GM18861 (cell line): ENCODE results near the gene MPZL3.
A peak's percentile ranks its signal among the peaks of the same experiment; 100 is the strongest.
"Not testable (repeated sequence)": the region's sequence is repeated elsewhere in the genome, so short reads cannot be mapped to it uniquely, and the experiment has no call there.

Source experiments
- ATAC-seq: cut with Tn5 transposase; IDR thresholded peaks from one replicate; pipeline ENCODE4 v1.9.1; 2021; ENCODE audit not compliant: unreplicated experiment

MPZL3 gene

DNA sequence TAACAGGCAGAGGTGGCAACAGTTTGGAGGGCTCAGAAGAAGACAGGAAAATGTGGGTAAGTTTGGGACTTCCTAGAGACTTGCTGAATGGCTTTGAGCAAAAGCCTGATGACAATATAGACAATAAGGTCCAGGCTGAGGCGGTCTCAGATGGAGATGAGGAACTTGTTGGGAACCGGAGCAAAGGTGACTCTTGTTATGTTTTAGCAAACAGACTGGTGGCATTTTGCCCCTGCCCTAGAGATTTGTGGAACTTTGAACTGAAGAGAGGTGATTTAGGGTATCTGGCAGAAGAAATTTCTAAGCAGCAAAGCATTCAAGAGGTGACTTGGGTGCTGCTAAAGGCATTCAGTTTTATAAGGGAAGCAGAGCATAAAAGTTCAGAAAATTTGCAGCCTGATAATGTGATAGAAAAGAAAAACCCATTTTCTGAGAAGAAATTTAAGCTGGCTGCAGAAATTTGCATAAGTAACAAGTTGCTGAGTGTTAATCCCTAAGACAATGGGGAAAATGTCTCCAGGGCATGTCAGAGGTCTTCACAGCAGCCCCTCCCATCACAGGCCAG lies 61.1 kb downstream of the MPZL3 start:
- ATAC-seq, result not testable (repeated sequence)

DNA sequence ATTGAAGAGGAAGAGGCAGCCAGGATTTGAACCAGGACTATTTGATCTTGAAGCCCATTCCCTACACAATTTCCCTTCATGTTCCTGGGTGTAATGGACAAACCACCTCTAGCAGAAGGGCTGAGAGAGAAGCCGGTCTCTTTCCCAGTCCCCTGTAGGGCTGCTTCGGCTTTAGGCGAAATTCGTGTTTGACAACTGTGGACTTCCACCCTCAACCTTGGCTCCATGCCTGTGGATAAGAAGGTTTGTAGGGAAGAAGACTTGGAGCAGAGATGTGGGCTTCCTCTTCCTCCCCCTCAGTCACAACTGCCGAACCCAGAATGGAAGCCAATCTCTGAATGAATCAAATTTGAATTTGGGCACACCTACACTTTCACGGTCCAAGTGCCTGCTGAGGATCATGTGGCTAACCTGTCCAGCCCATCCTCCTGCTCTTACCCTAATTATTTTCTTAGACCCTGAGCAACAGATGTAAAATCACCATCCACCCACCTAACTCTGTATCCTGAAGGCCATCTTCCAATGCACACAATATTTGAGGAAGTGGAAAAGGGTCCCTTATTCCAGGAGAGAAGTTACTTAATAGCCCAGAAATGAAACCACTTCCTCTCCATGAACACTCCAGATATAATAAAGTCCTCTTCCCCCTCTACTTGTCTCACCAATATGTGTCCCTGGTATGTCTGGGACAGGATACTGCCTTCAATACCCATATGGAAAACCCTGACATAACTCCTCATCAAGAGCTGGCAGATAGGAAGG lies 65.6 kb downstream of the MPZL3 start:
- no peak for ATAC-seq

DNA sequence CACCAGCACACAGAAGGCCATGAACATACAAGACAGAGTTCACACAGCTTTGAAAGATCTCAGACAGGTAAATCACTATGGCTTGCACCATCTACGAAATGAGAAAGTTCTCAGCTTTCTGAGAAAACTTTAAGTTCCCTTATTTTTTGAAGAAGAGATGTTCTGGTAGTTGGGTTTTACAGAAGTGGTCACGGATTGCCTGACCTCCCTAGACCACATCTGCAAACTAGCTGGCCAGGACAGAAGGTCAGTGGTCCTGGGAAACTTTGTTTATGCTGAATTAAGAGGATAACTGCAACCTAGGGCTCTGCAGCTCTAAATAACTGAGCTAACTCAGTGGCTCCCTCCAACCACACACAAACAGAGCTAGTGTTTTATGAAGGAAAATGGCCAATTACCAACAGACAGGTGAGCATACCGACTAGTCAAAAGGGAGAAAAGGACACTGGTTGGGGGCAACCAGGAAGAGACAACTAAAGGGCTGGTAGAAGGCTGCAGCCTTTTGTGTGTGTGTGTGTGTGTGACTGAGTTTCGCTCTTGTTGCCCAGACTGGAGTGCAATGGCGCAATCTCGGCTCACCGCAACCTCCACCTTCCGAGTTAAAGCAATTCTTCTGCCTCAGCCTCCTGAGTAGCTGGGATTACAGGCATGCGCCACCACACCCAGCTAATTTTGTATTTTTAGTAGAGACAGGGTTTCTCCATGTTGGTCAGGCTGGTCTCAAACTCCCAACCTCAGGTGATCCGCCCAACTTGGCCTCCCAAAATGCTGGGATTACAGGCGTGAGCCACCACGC lies 67.2 kb downstream of the MPZL3 start:
- ATAC-seq, result no peak

DNA sequence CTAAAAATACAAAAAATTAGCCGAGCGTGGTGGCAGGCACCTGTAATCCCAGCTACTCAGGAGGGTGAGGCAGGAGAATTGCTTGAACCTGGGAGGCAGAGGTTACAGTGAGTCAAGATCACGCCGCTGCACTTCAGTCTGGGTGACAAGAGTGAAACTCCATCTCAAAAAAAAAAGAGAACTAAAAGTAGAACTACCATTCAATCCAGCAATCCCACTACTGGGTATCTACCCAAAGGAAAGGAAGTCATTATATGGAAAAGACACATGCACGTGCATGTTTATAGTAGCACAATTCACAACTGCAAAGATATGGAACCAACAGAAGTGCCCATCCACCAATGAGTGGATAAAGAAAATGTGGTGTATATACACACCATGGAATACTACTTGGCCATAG lies 68.5 kb downstream of the MPZL3 start:
- not testable (repeated sequence) for ATAC-seq

DNA sequence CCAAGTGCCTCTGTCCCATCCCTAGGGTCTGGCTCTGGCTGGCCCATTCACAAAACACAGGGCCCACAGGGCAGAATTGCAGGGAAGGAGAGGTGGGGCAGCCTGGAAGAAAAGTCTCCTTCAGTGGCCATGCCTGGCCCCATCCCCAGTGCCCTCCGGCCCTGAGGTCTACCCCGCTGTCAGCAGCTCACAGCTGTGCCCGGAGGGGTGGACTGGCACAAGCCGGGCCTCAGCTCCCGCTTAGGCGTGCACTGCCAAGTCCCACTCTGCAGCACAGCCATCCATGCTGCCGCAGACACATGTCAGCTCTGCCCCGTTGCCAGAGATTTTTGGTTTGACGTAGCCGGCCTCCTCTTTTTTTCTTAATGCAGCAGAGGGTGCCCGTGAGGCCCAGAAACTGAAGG lies 71.9 kb downstream of the MPZL3 start:
- peak; percentile 62 for ATAC-seq

DNA sequence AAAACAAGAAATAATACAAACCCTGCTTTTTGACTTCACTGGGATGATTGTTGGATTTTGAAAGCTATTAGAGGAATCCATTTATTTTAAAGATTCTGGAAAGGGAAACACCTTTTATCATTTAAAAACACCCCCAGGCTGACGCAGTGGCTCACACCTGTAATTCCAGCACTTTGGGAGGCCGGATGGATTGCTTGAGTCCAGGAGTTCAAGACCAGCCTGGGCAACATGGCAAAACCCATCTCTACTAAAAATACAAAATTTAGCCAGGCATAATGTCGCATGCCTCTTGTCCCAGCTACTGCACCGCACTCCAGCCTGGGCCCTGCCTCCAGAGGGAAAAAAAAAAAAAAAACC lies 75.4 kb downstream of the MPZL3 start:
- ATAC-seq, result no peak
